Measurements from ENCODE around the gene ZNF160. TPM values are rescaled to one million over a fixed set of nuclear protein-coding genes. Genes with fewer than 3 reads are reported as not detected.
"Not testable (repeated sequence)": the region's sequence is repeated elsewhere in the genome, so short reads cannot be mapped to it uniquely, and the experiment has no call there.

ZNF160 gene
- total RNA-seq, 4 donors from 2014 or later: 28.6 to 76.1 (median 49.6) TPM

DNA sequence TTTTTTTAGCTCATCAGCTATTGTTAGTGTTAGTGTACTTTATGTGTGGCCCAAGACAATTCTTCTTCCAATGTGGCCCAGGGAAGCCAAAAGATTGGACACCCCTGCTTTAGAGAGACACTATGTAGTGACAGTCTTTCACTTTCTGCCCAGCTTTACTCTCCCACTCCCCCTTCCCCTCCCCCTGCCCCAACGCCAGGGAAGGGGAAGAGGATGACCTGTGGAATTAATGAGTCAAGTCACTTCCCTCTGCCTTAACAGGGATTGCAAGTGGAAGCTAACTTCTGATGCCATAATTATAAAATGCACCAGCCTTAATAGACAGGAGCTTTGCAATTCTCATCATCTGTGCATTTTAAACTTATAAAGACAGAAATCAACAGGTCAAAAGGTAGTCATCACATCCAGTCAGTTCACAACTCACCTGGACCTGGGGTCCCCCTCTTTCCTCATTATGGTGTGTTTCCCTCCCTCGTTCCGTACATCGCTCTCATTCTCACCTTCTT lies 27.9 kb upstream of the ZNF160 start:
- ATAC-seq (ENCODE audit: low FRiP score): no peak
- DNase-seq (ENCODE audit: low spot score): no peak
- TF ChIP-seq, protein P1, sequence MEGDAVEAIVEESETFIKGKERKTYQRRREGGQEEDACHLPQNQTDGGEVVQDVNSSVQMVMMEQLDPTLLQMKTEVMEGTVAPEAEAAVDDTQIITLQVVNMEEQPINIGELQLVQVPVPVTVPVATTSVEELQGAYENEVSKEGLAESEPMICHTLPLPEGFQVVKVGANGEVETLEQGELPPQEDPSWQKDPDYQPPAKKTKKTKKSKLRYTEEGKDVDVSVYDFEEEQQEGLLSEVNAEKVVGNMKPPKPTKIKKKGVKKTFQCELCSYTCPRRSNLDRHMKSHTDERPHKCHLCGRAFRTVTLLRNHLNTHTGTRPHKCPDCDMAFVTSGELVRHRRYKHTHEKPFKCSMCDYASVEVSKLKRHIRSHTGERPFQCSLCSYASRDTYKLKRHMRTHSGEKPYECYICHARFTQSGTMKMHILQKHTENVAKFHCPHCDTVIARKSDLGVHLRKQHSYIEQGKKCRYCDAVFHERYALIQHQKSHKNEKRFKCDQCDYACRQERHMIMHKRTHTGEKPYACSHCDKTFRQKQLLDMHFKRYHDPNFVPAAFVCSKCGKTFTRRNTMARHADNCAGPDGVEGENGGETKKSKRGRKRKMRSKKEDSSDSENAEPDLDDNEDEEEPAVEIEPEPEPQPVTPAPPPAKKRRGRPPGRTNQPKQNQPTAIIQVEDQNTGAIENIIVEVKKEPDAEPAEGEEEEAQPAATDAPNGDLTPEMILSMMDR (IDR thresholded peaks at IDR 0.05): no peak

DNA sequence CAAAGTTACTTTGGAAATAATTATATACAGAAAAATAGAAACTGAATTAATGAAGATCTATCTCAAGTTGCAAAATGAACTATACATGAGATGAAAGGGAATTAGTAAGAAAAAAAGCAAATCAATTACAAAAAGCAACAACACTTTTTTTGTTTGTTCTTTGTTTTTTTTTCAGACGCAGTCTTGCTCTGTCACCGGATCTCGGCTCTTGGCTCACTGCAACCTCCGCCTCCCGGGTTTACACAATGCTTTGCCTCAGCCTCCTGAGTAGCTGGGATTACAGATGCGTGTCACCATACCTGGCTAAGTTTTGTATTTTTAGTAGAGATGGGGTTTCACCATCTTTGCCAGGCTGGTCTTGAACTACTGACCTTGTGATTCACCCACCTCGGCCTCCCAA lies 27.3 kb upstream of the ZNF160 start:
- ATAC-seq (ENCODE audit: low FRiP score) (no peak), DNase-seq (ENCODE audit: low spot score) (no peak)
- TF ChIP-seq, protein P1 (IDR thresholded peaks at IDR 0.05): no peak

DNA sequence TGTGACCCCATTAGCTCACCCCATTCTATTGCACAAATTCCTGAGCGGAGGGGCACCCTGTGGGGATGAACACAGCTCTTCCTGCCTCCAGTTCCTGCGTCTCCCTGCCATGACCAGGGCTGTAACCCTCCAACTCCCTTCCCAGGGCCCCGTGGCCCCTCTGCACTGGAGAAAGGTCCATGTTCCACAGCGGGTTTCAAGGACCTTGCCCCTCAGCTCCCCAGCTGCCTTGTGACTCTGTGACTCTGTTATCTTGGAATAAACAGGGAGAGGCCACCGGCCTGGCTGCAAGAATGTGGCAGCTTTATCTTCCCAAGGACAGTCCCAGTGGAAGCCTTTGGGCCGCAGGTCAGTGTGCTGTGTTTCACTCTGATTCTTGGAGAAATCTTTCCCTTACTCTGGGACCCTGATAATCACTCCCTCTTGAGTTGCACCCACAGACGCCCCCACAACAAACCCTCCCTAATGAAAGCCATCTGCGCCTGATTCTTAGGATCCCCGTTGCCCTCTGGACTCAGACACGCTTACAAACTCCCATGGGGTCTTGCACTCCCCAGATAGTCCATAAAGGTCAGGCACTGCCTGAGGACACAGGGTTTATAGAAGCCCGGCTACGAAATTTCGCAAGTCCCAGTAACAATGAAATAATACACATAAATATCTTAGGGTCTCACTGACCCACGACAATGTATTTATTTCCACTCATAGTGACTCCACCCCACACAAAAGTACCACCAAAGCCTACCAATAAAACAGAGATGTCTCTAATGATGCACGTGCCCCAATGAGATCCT lies 23.7 kb upstream of the ZNF160 start:
- DNase-seq (ENCODE audit: low spot score): not testable (repeated sequence)

DNA sequence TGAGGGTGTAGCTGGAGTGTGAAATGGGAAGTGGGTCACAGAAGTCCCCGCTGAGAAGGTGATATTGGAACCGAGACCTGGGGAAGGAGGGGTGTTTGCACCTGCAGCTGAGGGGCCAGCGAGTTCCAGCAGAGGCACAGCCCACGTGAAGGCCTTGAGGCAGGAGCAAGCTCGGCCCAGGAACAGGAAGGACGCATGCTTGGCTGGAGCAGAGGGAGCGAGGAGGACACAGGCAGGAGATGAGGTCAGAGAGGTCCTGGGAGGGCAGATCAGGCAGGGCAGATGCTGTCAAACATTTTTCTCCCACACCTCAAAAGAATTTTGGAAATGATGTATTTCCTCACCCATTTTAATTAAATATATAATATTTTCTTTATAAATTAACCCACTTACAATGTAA lies 20.2 kb upstream of the ZNF160 start:
- ATAC-seq (ENCODE audit: low FRiP score) (no peak), DNase-seq (ENCODE audit: low spot score) (no peak)
- TF ChIP-seq, protein P1 (IDR thresholded peaks at IDR 0.05): no peak

More for the DNA sequence above, 23.7 kb upstream of the ZNF160 start:
- ATAC-seq (ENCODE audit: low FRiP score): not testable (repeated sequence)

DNA sequence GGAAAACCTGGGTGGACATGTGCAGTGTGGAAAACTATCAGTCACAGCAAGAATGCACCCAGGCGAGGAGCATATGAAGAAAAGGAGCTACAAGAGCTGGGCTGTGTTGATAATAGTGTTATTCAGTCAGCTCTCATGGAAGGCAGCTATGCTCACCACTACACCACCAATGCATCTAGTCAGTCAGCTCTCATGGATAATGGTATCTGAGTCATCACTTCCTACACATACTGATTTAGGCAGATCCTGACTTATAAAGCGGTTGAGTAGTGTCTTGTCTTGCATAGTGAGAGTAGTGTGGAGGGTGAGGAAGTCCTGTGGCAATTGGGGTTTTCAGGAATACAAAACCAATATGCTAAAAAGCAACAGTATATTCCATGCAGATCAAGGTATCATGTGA lies 9.1 kb upstream of the ZNF160 start:
- ATAC-seq (ENCODE audit: low FRiP score): no peak
- DNase-seq (ENCODE audit: low spot score): no peak
- TF ChIP-seq, protein P1 (IDR thresholded peaks at IDR 0.05): no peak

DNA sequence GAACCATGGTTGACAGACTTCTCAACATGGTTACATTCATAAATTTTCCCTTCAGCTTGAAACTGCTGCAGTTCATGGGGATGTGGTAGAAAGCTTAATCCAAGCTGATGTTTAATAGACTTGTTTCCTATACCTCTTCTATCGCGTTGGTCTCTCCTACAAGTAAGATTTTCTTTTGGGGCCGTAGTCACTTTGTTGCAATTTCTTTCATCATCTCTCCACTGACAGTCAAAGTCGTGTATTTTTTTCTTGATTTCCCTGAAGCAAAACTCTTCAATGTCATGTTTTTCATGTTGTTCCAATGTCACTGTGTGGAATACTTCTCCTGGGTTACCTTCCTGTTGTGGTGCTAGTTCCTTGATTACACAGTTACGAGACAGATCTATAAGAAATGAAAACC lies 6.3 kb upstream of the ZNF160 start:
- TF ChIP-seq, protein P1 (IDR thresholded peaks at IDR 0.05): no peak
- ATAC-seq (ENCODE audit: low FRiP score) (no peak), DNase-seq (ENCODE audit: low spot score) (no peak)

DNA sequence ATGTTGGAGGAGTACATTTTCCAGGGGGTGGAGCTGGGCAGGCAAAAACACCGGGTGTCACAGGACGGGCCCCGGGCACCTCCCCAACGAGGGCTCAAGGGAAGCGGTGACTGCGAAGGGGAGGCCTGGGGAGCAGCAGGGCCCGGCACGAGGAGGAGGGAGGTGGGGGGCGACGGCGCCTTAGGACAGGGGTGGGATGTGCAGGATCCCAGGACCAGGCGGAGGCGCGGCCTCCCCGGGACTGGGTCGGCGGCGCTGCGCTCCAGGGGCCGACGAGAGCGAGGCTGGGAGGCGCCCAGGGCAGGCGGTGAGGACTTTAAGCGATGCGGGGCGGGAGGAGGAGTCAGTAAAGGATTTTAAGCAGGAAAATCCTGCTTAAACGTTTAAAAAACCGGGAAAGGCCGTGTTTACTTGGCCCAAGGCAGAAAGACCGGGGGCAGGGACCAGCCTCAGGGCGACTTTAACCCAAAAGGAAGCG lies 427 bp downstream of the ZNF160 start:
- ATAC-seq (ENCODE audit: low FRiP score): no peak
- no peak for DNase-seq (ENCODE audit: low spot score)
- TF ChIP-seq, protein P1 (IDR thresholded peaks at IDR 0.05): no peak
